GM23338 (cell line): ENCODE measurements around the gene SGCG.

Source experiments
- EZH2 ChIP-seq: fragments of 200-600 bp; sonication (generic); IDR thresholded peaks from one replicate; pipeline ENCODE4 v1.8.0; 2017; ENCODE audit warnings: antibody characterized with exemption, mild to moderate bottlenecking, low read depth; ENCODE audit not compliant: unreplicated experiment
- EZH2phosphoT487 ChIP-seq: fragments of 200-600 bp; sonication (generic); IDR thresholded peaks from one replicate; pipeline ENCODE4 v1.8.1; 2018; ENCODE audit warnings: antibody characterized with exemption; ENCODE audit not compliant: unreplicated experiment
- JUNB ChIP-seq: IDR thresholded peaks from one replicate; pipeline ENCODE4 v1.6.1; 2016; ENCODE audit warnings: antibody characterized with exemption; ENCODE audit not compliant: unreplicated experiment
- POLR2AphosphoS5 ChIP-seq: IDR thresholded peaks from 2 replicates; pipeline ENCODE4 v1.6.1; 2016; ENCODE audit warnings: antibody characterized with exemption, low read depth
- ZNF114 ChIP-seq: fragments of 250-450 bp; sonication (Bioruptor Pico); IDR thresholded peaks from 2 replicates; pipeline ENCODE4 v1.5.0; 2020; ENCODE audit warnings: mild to moderate bottlenecking, moderate library complexity
- TF ChIP-seq, protein P1 (sequence below), 2 experiments: fragments of 200-600 bp in 1 of 2; sonication (generic) in 1 of 2; conservative IDR thresholded peaks; 2 replicates each; pipeline versions ENCODE4 v1.5.1 to v1.6.1; 2016 to 2017; ENCODE audit warnings: antibody characterized with exemption in 2 of 2, low read depth in 2 of 2, mild to moderate bottlenecking in 2 of 2, moderate library complexity in 1 of 2
- TF ChIP-seq, protein P2 (sequence below): IDR thresholded peaks from one replicate; pipeline ENCODE4 v1.6.1; 2018; ENCODE audit warnings: antibody characterized with exemption; ENCODE audit not compliant: unreplicated experiment

DNA sequence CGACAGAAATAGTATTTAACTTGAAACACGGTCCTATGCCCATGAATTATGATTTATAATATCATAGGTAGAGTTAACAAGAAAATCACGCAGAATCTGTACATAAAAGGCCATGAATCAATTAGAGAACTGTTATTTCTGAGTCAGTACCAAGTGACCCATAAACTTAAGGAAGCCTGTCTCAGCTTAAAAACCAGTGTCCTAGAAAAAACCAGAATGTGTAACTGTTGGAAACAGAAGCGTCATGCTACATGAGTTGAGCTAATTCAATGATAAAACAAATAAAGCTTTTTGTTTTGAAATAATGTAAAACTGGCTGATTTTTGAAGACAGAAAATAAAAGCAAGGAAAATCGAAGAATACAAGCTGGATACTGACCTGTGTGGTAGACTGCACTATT, 34.8 kb upstream of the SGCG start:
- TF ChIP-seq EZH2 (no peak), JUNB (no peak), EZH2phosphoT487 (no peak), POLR2AphosphoS5 (no peak), ZNF114 (CRISPR knock-in tag) (no peak)
- TF ChIP-seq, protein P1, sequence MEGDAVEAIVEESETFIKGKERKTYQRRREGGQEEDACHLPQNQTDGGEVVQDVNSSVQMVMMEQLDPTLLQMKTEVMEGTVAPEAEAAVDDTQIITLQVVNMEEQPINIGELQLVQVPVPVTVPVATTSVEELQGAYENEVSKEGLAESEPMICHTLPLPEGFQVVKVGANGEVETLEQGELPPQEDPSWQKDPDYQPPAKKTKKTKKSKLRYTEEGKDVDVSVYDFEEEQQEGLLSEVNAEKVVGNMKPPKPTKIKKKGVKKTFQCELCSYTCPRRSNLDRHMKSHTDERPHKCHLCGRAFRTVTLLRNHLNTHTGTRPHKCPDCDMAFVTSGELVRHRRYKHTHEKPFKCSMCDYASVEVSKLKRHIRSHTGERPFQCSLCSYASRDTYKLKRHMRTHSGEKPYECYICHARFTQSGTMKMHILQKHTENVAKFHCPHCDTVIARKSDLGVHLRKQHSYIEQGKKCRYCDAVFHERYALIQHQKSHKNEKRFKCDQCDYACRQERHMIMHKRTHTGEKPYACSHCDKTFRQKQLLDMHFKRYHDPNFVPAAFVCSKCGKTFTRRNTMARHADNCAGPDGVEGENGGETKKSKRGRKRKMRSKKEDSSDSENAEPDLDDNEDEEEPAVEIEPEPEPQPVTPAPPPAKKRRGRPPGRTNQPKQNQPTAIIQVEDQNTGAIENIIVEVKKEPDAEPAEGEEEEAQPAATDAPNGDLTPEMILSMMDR (conservative IDR thresholded peaks at IDR 0.05; ENCODE audit: low read depth in 2 of 2), result no peak
- TF ChIP-seq, protein P2, sequence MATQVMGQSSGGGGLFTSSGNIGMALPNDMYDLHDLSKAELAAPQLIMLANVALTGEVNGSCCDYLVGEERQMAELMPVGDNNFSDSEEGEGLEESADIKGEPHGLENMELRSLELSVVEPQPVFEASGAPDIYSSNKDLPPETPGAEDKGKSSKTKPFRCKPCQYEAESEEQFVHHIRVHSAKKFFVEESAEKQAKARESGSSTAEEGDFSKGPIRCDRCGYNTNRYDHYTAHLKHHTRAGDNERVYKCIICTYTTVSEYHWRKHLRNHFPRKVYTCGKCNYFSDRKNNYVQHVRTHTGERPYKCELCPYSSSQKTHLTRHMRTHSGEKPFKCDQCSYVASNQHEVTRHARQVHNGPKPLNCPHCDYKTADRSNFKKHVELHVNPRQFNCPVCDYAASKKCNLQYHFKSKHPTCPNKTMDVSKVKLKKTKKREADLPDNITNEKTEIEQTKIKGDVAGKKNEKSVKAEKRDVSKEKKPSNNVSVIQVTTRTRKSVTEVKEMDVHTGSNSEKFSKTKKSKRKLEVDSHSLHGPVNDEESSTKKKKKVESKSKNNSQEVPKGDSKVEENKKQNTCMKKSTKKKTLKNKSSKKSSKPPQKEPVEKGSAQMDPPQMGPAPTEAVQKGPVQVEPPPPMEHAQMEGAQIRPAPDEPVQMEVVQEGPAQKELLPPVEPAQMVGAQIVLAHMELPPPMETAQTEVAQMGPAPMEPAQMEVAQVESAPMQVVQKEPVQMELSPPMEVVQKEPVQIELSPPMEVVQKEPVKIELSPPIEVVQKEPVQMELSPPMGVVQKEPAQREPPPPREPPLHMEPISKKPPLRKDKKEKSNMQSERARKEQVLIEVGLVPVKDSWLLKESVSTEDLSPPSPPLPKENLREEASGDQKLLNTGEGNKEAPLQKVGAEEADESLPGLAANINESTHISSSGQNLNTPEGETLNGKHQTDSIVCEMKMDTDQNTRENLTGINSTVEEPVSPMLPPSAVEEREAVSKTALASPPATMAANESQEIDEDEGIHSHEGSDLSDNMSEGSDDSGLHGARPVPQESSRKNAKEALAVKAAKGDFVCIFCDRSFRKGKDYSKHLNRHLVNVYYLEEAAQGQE, result no peak
